Vagina (tissue), 2 donors: ENCODE results near the gene FHIT. TPM values are rescaled to one million over a fixed set of nuclear protein-coding genes. Genes with fewer than 3 reads are reported as not detected.

Experiments
- DNase-seq, 2 donors: peaks; one replicate each; pipeline ENCODE4 v3.0.0-alpha.2; 2017; ENCODE audit errors: extremely low spot score in 2 of 2
- H3K27ac ChIP-seq: fragments of 200-600 bp; sonication (generic); one replicate; pipeline ENCODE4 v1.5.1; 2019
- H3K27me3 ChIP-seq: fragments of 200-600 bp; sonication (generic); one replicate; pipeline ENCODE4 v1.5.1; 2019
- H3K36me3 ChIP-seq, 2 donors: fragments of 200-600 bp; sonication (generic); one replicate each; pipeline ENCODE4 v1.5.1; 2017 to 2019
- H3K4me1 ChIP-seq: fragments of 200-600 bp; sonication (generic); one replicate; pipeline ENCODE4 v1.5.1; 2019
- H3K4me3 ChIP-seq, 2 donors: fragments of 200-600 bp; sonication (generic); 1 replicate in 1 of 2; 2 replicates in 1 of 2; pipeline ENCODE4 v1.5.1; 2016 to 2019
- H3K9me3 ChIP-seq: fragments of 200-600 bp; sonication (generic); one replicate; pipeline ENCODE4 v1.5.1; 2019
- CTCF ChIP-seq, 3 experiments: fragments of 450-650 bp in 2 of 3; fragments of 200-600 bp in 1 of 3; sonication (generic) in 1 of 3; IDR thresholded peaks; one replicate each; pipeline ENCODE4 v1.5.1; 2017 to 2019; ENCODE audit warnings: antibody characterized with exemption in 3 of 3, mild to moderate bottlenecking in 2 of 3, moderate library complexity in 2 of 3
- POLR2A ChIP-seq, 2 donors: fragments of 450-650 bp; IDR thresholded peaks; one replicate each; pipeline ENCODE4 v1.6.1; 2017; ENCODE audit warnings: antibody characterized with exemption in 2 of 2, mild to moderate bottlenecking in 2 of 2, moderate library complexity in 2 of 2
- POLR2AphosphoS5 ChIP-seq, 2 donors: sonication (generic); formaldehyde crosslinking; IDR thresholded peaks; one replicate each; pipeline ENCODE4 v1.9.0; 2017; ENCODE audit warnings: antibody characterized with exemption in 2 of 2, mild to moderate bottlenecking in 2 of 2, low read depth in 1 of 2; ENCODE audit not compliant: insufficient read depth in 1 of 2
- intact Hi-C: fragments of 100-400 bp; cut with DNase I; formaldehyde crosslinking; loops from one replicate; pipeline ENCODE4 v1.15.1; 2023
- total RNA-seq: library from RNA; depleted of rRNA; stranded (reverse); fragments of >200 nt; gene quantifications from one replicate; pipeline ENCODE4 v1.2.3, GENCODE V29; 2016

The FHIT gene
- total RNA-seq, 1 donor from 2014 or later, result 7.9 TPM

GRCh38 chr3:59752925-59753324 is 1498.3 kb downstream of the FHIT start:
- no peak overlapping the region for H3K4me3 ChIP-seq
- H3K27me3 ChIP-seq, result no peaks in the 10 kb centered on the region
- intact Hi-C loops, result no loop called here
- no peaks in the 10 kb centered on the region for H3K36me3 ChIP-seq
- no peak for DNase-seq
- H3K9me3 ChIP-seq, result no peaks in the 10 kb centered on the region
- TF ChIP-seq POLR2AphosphoS5 (IDR thresholded peaks at IDR 0.05; ENCODE audit: insufficient read depth in 1 of 2, low read depth in 1 of 2), result no peak
- no peak for TF ChIP-seq POLR2A (IDR thresholded peaks at IDR 0.05)
- no peak for TF ChIP-seq CTCF (IDR thresholded peaks at IDR 0.05)
- no peaks in the 10 kb centered on the region for H3K4me1 ChIP-seq
- H3K27ac ChIP-seq, result no peak overlapping the region

- no peaks in the 10 kb centered on the region for H3K4me1 ChIP-seq
- H3K27me3 ChIP-seq, result no peaks in the 10 kb centered on the region
- TF ChIP-seq CTCF (IDR thresholded peaks at IDR 0.05) (no peak), POLR2AphosphoS5 (IDR thresholded peaks at IDR 0.05; ENCODE audit: insufficient read depth in 1 of 2, low read depth in 1 of 2) (no peak), POLR2A (IDR thresholded peaks at IDR 0.05) (no peak)
- H3K9me3 ChIP-seq, result no peaks in the 10 kb centered on the region
- H3K4me3 ChIP-seq, result no peak overlapping the region
- H3K27ac ChIP-seq, result no peak overlapping the region
- intact Hi-C loops, result no loop called here
- no peak for DNase-seq
- no peaks in the 10 kb centered on the region for H3K36me3 ChIP-seq
Measured at GRCh38 chr3:59751606-59752005, 1499.6 kb downstream of the FHIT start.

- H3K27ac ChIP-seq, result no peak overlapping the region
- no peaks in the 10 kb centered on the region for H3K9me3 ChIP-seq
- intact Hi-C loops, result no loop called here
- no peaks in the 10 kb centered on the region for H3K27me3 ChIP-seq
- no peak for DNase-seq
- no peaks in the 10 kb centered on the region for H3K36me3 ChIP-seq
- TF ChIP-seq POLR2AphosphoS5 (IDR thresholded peaks at IDR 0.05; ENCODE audit: insufficient read depth in 1 of 2, low read depth in 1 of 2) (no peak), CTCF (IDR thresholded peaks at IDR 0.05) (no peak), POLR2A (IDR thresholded peaks at IDR 0.05) (no peak)
- H3K4me1 ChIP-seq, result no peaks in the 10 kb centered on the region
- no peak overlapping the region for H3K4me3 ChIP-seq
Measured at GRCh38 chr3:59750391-59750790, 1500.9 kb downstream of the FHIT start.

- no peak overlapping the region for H3K27ac ChIP-seq
- H3K9me3 ChIP-seq, result no peaks in the 10 kb centered on the region
- no peaks in the 10 kb centered on the region for H3K4me1 ChIP-seq
- H3K36me3 ChIP-seq, result no peaks in the 10 kb centered on the region
- no peak for TF ChIP-seq POLR2AphosphoS5 (IDR thresholded peaks at IDR 0.05; ENCODE audit: insufficient read depth in 1 of 2, low read depth in 1 of 2)
- TF ChIP-seq POLR2A (IDR thresholded peaks at IDR 0.05), result no peak
- no peak for TF ChIP-seq CTCF (IDR thresholded peaks at IDR 0.05)
- intact Hi-C loops, result no loop called here
- DNase-seq, result no peak
- no peaks in the 10 kb centered on the region for H3K27me3 ChIP-seq
- no peak overlapping the region for H3K4me3 ChIP-seq
Measured at GRCh38 chr3:59749291-59749690, 1502.0 kb downstream of the FHIT start.

GRCh38 chr3:59746585-59746984 is 1504.7 kb downstream of the FHIT start:
- H3K4me1 ChIP-seq, result no peaks in the 10 kb centered on the region
- H3K27ac ChIP-seq, result no peak overlapping the region
- H3K9me3 ChIP-seq, result no peaks in the 10 kb centered on the region
- no peak for DNase-seq
- no peak for TF ChIP-seq CTCF (IDR thresholded peaks at IDR 0.05)
- no peak for TF ChIP-seq POLR2A (IDR thresholded peaks at IDR 0.05)
- no peak for TF ChIP-seq POLR2AphosphoS5 (IDR thresholded peaks at IDR 0.05; ENCODE audit: insufficient read depth in 1 of 2, low read depth in 1 of 2)
- intact Hi-C loops, result no loop called here
- H3K36me3 ChIP-seq, result no peaks in the 10 kb centered on the region
- no peaks in the 10 kb centered on the region for H3K27me3 ChIP-seq
- no peak overlapping the region for H3K4me3 ChIP-seq
